OCI-LY3 (cell line): ENCODE measurements around the gene CLRN2.

Source experiments
- CTCF ChIP-seq: fragments of 200-600, 300-600 bp; sonication (generic); IDR thresholded peaks from 2 replicates; pipeline ENCODE4 v1.5.1; 2014; ENCODE audit warnings: antibody characterized with exemption, low read length, low read depth
- EZH2phosphoT487 ChIP-seq: fragments of 200-600 bp; shearing (Covaris generic); IDR thresholded peaks from 2 replicates; pipeline ENCODE4 v1.6.1; 2018; ENCODE audit warnings: antibody characterized with exemption, mixed run types, low read depth

GRCh38 chr4:17528551-17529165 lies 13.7 kb downstream of the CLRN2 start:
- TF ChIP-seq CTCF: no peak
- TF ChIP-seq EZH2phosphoT487: no peak
